CD4-positive, alpha-beta T cell (primary cell): ENCODE measurements around the gene TRERF1. TPM values are rescaled to one million over a fixed set of nuclear protein-coding genes. Genes with fewer than 3 reads are reported as not detected.

Experiments used
- ATAC-seq: fragments of 200-7000 bp; cut with Tn5 transposase; one replicate; pipeline ENCODE4 v1.10.0; 2022; ENCODE audit warnings: mild to moderate bottlenecking; ENCODE audit not compliant: poor library complexity
- CTCF ChIA-PET: fragments of 350-600 bp; sonication (Branson Sonifier 250); formaldehyde crosslinking; loops from one replicate; lab custom pipeline; 2021; ENCODE audit warnings: antibody characterized with exemption, inconsistent platforms; lab: Charles Lee
- POLR2A ChIA-PET: fragments of 350-600 bp; sonication (Branson Sonifier 250); formaldehyde crosslinking; loops from one replicate; lab custom pipeline; 2021; ENCODE audit warnings: antibody characterized with exemption, inconsistent platforms; lab: Charles Lee
- DNase-seq, 14 experiments: peaks; one replicate each; pipeline ENCODE4 v3.0.0-alpha.2; 2013 to 2020; ENCODE audit warnings: mixed read lengths in 2 of 14
- H3K27ac ChIP-seq, 2 donors: one replicate each; pipeline versions ENCODE4 v1.5.1 to v1.7.0; 2013; ENCODE audit warnings: low read length in 2 of 2, low read depth in 1 of 2, mild to moderate bottlenecking in 1 of 2
- H3K27me3 ChIP-seq, 2 experiments: 1 replicate in 1 of 2; 2 replicates in 1 of 2; pipeline versions ENCODE4 v1.6.1 to v1.7.0; 2013; ENCODE audit warnings: low read length in 2 of 2, control low read depth in 1 of 2, mild to moderate bottlenecking in 1 of 2, moderate library complexity in 1 of 2; ENCODE audit not compliant: insufficient read depth in 2 of 2, control insufficient read depth in 1 of 2
- H3K36me3 ChIP-seq: one replicate; pipeline ENCODE4 v1.6.1; 2013; ENCODE audit warnings: low read length, control low read depth; ENCODE audit not compliant: insufficient read depth
- H3K4me1 ChIP-seq: one replicate; pipeline ENCODE4 v1.6.1; 2013; ENCODE audit warnings: low read length, control low read depth; ENCODE audit not compliant: insufficient read depth
- H3K4me3 ChIP-seq: one replicate; pipeline ENCODE4 v1.5.1; 2013; ENCODE audit warnings: mild to moderate bottlenecking, low read length, moderate library complexity
- H3K9me3 ChIP-seq, 2 experiments: 1 replicate in 1 of 2; 2 replicates in 1 of 2; pipeline versions ENCODE4 v1.6.1 to v1.7.0; 2013; ENCODE audit warnings: low read length in 2 of 2, mild to moderate bottlenecking in 2 of 2, control low read depth in 1 of 2, moderate library complexity in 1 of 2; ENCODE audit not compliant: control insufficient read depth in 1 of 2, insufficient read depth in 1 of 2
- H3K27ac Mint-ChIP-seq: one replicate; pipeline ENCODE4 v1.8.0; 2020; ENCODE audit warnings: mixed read lengths
- H3K27me3 Mint-ChIP-seq: one replicate; pipeline ENCODE4 v1.8.0; 2021; ENCODE audit warnings: mixed read lengths
- H3K36me3 Mint-ChIP-seq: one replicate; pipeline ENCODE4 v1.8.0; 2021; ENCODE audit warnings: low read depth, mixed read lengths
- H3K4me1 Mint-ChIP-seq: one replicate; pipeline ENCODE4 v1.8.0; 2021; ENCODE audit warnings: low read depth, mixed read lengths
- H3K4me3 Mint-ChIP-seq: one replicate; pipeline ENCODE4 v1.8.0; 2020; ENCODE audit warnings: mild to moderate bottlenecking, mixed read lengths
- H3K9me3 Mint-ChIP-seq: one replicate; pipeline ENCODE4 v1.8.0; 2020; ENCODE audit warnings: mixed read lengths
- CTCF ChIP-seq: fragments of 200-600 bp; IDR thresholded peaks from one replicate; pipeline ENCODE4 v1.8.0; 2022; ENCODE audit warnings: antibody characterized with exemption, mild to moderate bottlenecking
- intact Hi-C, 2 experiments: fragments of 100-400 bp; cut with DNase I in 1 of 2; cut with micrococcal nuclease in 1 of 2; formaldehyde crosslinking; loops; one replicate each; pipeline versions ENCODE4 v1.15.1 to v1.9.0; 2023 to 2025; cut with DNase I, micrococcal nuclease
- total RNA-seq, 174 experiments: library from RNA in 2 of 174; stranded (reverse) in 2 of 174; gene quantifications; one replicate each; pipeline ENCODE4 v1.2.3 and lab custom pipeline; 2021 to 2026

TRERF1 gene
- total RNA-seq, 2 experiments from 2014 or later, result 31.0 to 31.7 TPM

DNA sequence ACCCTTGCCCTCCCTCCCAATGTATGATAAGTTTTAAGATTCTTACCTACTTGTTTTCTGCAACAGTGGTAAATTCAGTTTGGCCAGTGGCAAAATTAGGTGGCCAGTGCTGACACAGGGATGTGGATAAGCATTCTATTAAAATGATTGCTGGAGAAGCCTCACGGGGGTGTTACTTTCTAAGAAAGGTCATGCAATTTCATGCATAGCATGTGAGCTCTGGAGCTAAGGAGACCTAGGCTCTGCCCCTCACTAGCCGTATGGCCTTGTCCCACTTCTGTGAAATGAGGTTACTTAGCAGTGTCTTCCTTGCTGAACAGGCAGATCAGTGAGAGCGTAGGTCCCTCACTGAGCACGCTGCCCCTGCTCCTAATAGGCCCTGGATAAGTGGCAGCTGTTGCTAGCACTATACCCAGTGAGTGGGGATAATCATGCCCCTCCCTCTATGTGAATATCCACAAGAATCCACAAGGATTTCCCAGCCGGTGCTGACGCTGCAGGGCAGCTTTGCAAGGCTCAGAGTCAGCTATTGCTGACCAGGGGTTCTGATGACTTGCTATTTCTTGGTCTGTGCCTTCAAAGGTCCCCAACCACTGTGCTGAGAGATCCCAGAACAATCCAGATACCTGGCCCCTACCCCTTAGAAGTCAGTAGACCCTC lies 147.5 kb downstream of the TRERF1 start:
- POLR2A ChIA-PET, result no interaction called here
- no peak overlapping the region for H3K27ac ChIP-seq
- Mint-ChIP-seq H3K4me3 (no peak overlapping the region), H3K27me3 (no peaks in the 10 kb centered on the region), H3K27ac (peak overlapping the region; percentile 18), H3K4me1 (peaks cover 56% of the 10 kb centered on the region), H3K36me3 (peaks cover 20% of the 10 kb centered on the region), H3K9me3 (no peaks in the 10 kb centered on the region)
- H3K4me1 ChIP-seq, result peaks cover 6% of the 10 kb centered on the region
- ATAC-seq (no peak), DNase-seq (no peak)
- peaks cover 12% of the 10 kb centered on the region for H3K36me3 ChIP-seq
- no peak for TF ChIP-seq CTCF
- no peaks in the 10 kb centered on the region for H3K27me3 ChIP-seq
- H3K9me3 ChIP-seq, result no peaks in the 10 kb centered on the region
- intact Hi-C loops, result loop anchor here in 1 of 2 experiments (10.0 kb wide), 1 partner anchor 151 kb away; the partner anchor contains the start of gene TRERF1
- no peak overlapping the region for H3K4me3 ChIP-seq
- CTCF ChIA-PET, result interaction anchor here (1.0 kb wide), 1 partner anchor 243 kb away, joined by 4 read pairs; no protein-coding TSS in a partner anchor

DNA sequence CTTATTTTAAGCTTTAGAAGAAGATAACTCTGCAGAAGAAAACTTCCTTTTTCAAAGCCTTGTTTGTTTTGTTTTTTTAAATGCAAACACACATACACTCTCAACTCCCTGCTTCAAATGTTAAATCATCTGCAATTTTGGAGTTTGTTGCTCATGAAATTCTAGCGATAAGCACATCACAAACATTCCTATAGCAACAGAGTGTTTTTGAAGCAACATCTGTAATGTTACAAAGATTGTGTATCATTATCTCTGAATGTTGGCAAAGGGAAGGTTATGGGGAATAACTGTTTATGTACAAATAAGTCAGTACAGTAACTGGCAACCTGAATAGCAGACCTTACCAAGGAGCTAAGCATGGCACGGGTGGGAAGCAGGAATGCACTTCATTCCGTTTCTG lies 149.3 kb downstream of the TRERF1 start:
- Histone ChIP-seq H3K9me3 (no peaks in the 10 kb centered on the region), H3K36me3 (peaks cover 14% of the 10 kb centered on the region), H3K4me3 (no peak overlapping the region), H3K4me1 (peaks cover 6% of the 10 kb centered on the region), H3K27ac (no peak overlapping the region), H3K27me3 (no peaks in the 10 kb centered on the region)
- intact Hi-C loops, result loop anchor here in 1 of 2 experiments (10.0 kb wide), 1 partner anchor 152 kb away; the partner anchor contains the start of gene TRERF1
- Mint-ChIP-seq H3K9me3 (no peaks in the 10 kb centered on the region), H3K36me3 (peaks cover 28% of the 10 kb centered on the region), H3K4me3 (no peak overlapping the region), H3K27ac (peak overlapping the region; percentile 21), H3K27me3 (no peaks in the 10 kb centered on the region), H3K4me1 (peaks cover 51% of the 10 kb centered on the region)
- TF ChIP-seq CTCF, result no peak
- no peak for ATAC-seq
- POLR2A ChIA-PET, result interaction anchor here (0.7 to 1.2 kb wide), 3 partner anchors 9 to 88 kb away, joined by 3 to 4 read pairs (median 3); no protein-coding TSS in a partner anchor
- CTCF ChIA-PET, result interaction anchor here (1.1 to 1.5 kb wide), 2 partner anchors 9 to 12 kb away, joined by 4 read pairs; no protein-coding TSS in a partner anchor
- no peak for DNase-seq

DNA sequence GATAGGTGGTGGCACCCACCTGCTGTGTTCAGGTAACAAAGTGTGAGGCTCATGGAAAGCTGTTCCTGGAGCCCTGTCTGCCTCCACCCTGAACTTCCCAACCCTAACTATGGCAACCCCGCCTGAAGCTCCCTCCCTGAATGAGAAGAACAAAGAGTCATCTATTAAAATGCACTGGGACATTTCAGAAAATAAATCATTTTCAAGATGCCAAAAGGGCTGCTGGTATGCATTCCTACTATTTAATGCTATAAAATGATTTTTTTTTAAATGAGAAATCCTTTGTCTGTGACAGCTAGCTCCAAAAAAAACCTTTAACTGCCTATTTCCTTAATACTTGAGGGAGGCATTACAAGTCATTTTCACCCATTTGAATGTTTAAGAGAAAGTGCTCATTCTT lies 149.7 kb downstream of the TRERF1 start:
- CTCF ChIA-PET, result interaction anchor here (1.1 to 1.5 kb wide), 2 partner anchors 9 to 11 kb away, joined by 4 read pairs; no protein-coding TSS in a partner anchor
- Histone ChIP-seq H3K27ac (no peak overlapping the region), H3K27me3 (no peaks in the 10 kb centered on the region), H3K9me3 (no peaks in the 10 kb centered on the region), H3K36me3 (peaks cover 14% of the 10 kb centered on the region), H3K4me1 (peaks cover 9% of the 10 kb centered on the region), H3K4me3 (no peak overlapping the region)
- TF ChIP-seq CTCF, result no peak
- POLR2A ChIA-PET, result interaction anchor here (0.7 to 1.2 kb wide), 2 partner anchors 9 to 23 kb away, joined by 3 to 4 read pairs; no protein-coding TSS in a partner anchor
- peaks cover 53% of the 10 kb centered on the region for H3K4me1 Mint-ChIP-seq
- peaks cover 32% of the 10 kb centered on the region for H3K36me3 Mint-ChIP-seq
- no peak overlapping the region for H3K4me3 Mint-ChIP-seq
- H3K27ac Mint-ChIP-seq, result peak overlapping the region; percentile 21
- no peaks in the 10 kb centered on the region for H3K9me3 Mint-ChIP-seq
- ATAC-seq (no peak), DNase-seq (no peak)
- intact Hi-C loops, result loop anchor here in 1 of 2 experiments (10.0 kb wide), 1 partner anchor 153 kb away; the partner anchor contains the start of gene TRERF1
- no peaks in the 10 kb centered on the region for H3K27me3 Mint-ChIP-seq
